Osteocyte (in vitro differentiated cells): ENCODE data around the gene GIPC1. TPM values are rescaled to one million over a fixed set of nuclear protein-coding genes. Genes with fewer than 3 reads are reported as not detected.

Source experiments
- DNase-seq: peaks from one replicate; pipeline ENCODE4 v3.0.0; 2021; ENCODE audit warnings: mixed read lengths; ENCODE audit not compliant: unreplicated experiment; ENCODE audit errors: extremely low spot score
- H3K27ac Mint-ChIP-seq: one replicate; pipeline ENCODE4 v1.8.0; 2021; ENCODE audit warnings: mild to moderate bottlenecking, mixed read lengths; ENCODE audit not compliant: unreplicated experiment
- H3K27me3 Mint-ChIP-seq: one replicate; pipeline ENCODE4 v1.8.0; 2021; ENCODE audit warnings: mixed read lengths; ENCODE audit not compliant: unreplicated experiment
- H3K36me3 Mint-ChIP-seq: one replicate; pipeline ENCODE4 v1.8.0; 2021; ENCODE audit warnings: mixed read lengths; ENCODE audit not compliant: unreplicated experiment
- H3K4me1 Mint-ChIP-seq: one replicate; pipeline ENCODE4 v1.8.0; 2021; ENCODE audit warnings: mixed read lengths; ENCODE audit not compliant: unreplicated experiment
- H3K4me3 Mint-ChIP-seq: one replicate; pipeline ENCODE4 v1.8.0; 2021; ENCODE audit warnings: mild to moderate bottlenecking, moderate library complexity, mixed read lengths; ENCODE audit not compliant: unreplicated experiment
- H3K9me3 Mint-ChIP-seq: one replicate; pipeline ENCODE4 v1.8.0; 2021; ENCODE audit warnings: mixed read lengths; ENCODE audit not compliant: unreplicated experiment
- CTCF ChIP-seq: fragments of 200-600 bp; sonication (generic); IDR thresholded peaks from 2 replicates; pipeline ENCODE4 v1.5.0; 2021; ENCODE audit warnings: antibody characterized with exemption, mild to moderate bottlenecking, moderate library complexity
- total RNA-seq: library from RNA; stranded (reverse); gene quantifications from 2 replicates; pipeline ENCODE4 v1.2.1, GENCODE V29; 2021

Gene GIPC1
- total RNA-seq, 1 donor from 2014 or later: 89.0 TPM

- no peak for TF ChIP-seq CTCF
- Mint-ChIP-seq H3K9me3 (no peaks in the 10 kb centered on the region), H3K27ac (peak overlapping the region; percentile 83), H3K36me3 (no peaks in the 10 kb centered on the region), H3K4me1 (peaks cover 50% of the 10 kb centered on the region), H3K4me3 (peak overlapping the region; percentile 79), H3K27me3 (peaks cover 7% of the 10 kb centered on the region)
- DNase-seq: no peak
Measured at GRCh38 chr19:14435320-14436050, 60.4 kb downstream of the GIPC1 start.

- DNase-seq: no peak
- no peak for TF ChIP-seq CTCF
- peaks cover 44% of the 10 kb centered on the region for H3K4me1 Mint-ChIP-seq
- H3K36me3 Mint-ChIP-seq: no peaks in the 10 kb centered on the region
- peaks cover 7% of the 10 kb centered on the region for H3K27me3 Mint-ChIP-seq
- peak overlapping the region; percentile 83 for H3K27ac Mint-ChIP-seq
- H3K9me3 Mint-ChIP-seq: no peaks in the 10 kb centered on the region
- H3K4me3 Mint-ChIP-seq: peak overlapping the region; percentile 79
Measured at GRCh38 chr19:14434543-14435319, 61.2 kb downstream of the GIPC1 start.

GRCh38 chr19:14433554-14434501 lies 62.1 kb downstream of the GIPC1 start:
- Mint-ChIP-seq H3K4me1 (peaks cover 36% of the 10 kb centered on the region), H3K9me3 (no peaks in the 10 kb centered on the region), H3K27ac (peak overlapping the region; percentile 83), H3K27me3 (peaks cover 7% of the 10 kb centered on the region), H3K4me3 (peak overlapping the region; percentile 79), H3K36me3 (no peaks in the 10 kb centered on the region)
- TF ChIP-seq CTCF: no peak
- no peak for DNase-seq

- no peaks in the 10 kb centered on the region for H3K9me3 Mint-ChIP-seq
- H3K27me3 Mint-ChIP-seq: peaks cover 7% of the 10 kb centered on the region
- H3K4me1 Mint-ChIP-seq: peaks cover 36% of the 10 kb centered on the region
- H3K36me3 Mint-ChIP-seq: no peaks in the 10 kb centered on the region
- TF ChIP-seq CTCF: no peak
- peak within 1 kb of the TSS; percentile 79 for H3K4me3 Mint-ChIP-seq
- peak within 1 kb of the TSS; percentile 83 for H3K27ac Mint-ChIP-seq
- peak; percentile 85 for DNase-seq
Measured at GRCh38 chr19:14432791-14433553, 63.0 kb downstream of the GIPC1 start, which contains the start of gene PKN1. PKN1 (plus strand) TSS chr19:14433306; CDS start chr19:14433522, 216 bp downstream.
